NB4 (cell line): ENCODE measurements around the gene FAM193A.
"Not testable (repeated sequence)": the region's sequence is repeated elsewhere in the genome, so short reads cannot be mapped to it uniquely, and the experiment has no call there.

Source experiments
- DNase-seq: peaks from one replicate; pipeline ENCODE4 v3.0.0; 2010; ENCODE audit warnings: low read depth
- H3K4me3 ChIP-seq: one replicate; pipeline ENCODE4 v1.5.1; 2011; ENCODE audit warnings: mild to moderate bottlenecking, low read depth, low read length, moderate library complexity
- MYC ChIP-seq: IDR thresholded peaks from 2 replicates; pipeline ENCODE4 v1.6.1; 2011; ENCODE audit warnings: low read depth, low read length
- POLR2A ChIP-seq: IDR thresholded peaks from 2 replicates; pipeline ENCODE4 v1.6.1; 2011; ENCODE audit warnings: mild to moderate bottlenecking; ENCODE audit not compliant: insufficient read length; ENCODE audit errors: extremely low read depth
- TF ChIP-seq, protein P1 (sequence below): IDR thresholded peaks from 2 replicates; pipeline ENCODE4 v1.6.1; 2011; ENCODE audit warnings: low read depth, low read length
- TF ChIP-seq, protein P2 (sequence below): IDR thresholded peaks from one replicate; pipeline ENCODE4 v1.5.1; 2012; ENCODE audit warnings: low read depth, low read length

FAM193A gene

DNA sequence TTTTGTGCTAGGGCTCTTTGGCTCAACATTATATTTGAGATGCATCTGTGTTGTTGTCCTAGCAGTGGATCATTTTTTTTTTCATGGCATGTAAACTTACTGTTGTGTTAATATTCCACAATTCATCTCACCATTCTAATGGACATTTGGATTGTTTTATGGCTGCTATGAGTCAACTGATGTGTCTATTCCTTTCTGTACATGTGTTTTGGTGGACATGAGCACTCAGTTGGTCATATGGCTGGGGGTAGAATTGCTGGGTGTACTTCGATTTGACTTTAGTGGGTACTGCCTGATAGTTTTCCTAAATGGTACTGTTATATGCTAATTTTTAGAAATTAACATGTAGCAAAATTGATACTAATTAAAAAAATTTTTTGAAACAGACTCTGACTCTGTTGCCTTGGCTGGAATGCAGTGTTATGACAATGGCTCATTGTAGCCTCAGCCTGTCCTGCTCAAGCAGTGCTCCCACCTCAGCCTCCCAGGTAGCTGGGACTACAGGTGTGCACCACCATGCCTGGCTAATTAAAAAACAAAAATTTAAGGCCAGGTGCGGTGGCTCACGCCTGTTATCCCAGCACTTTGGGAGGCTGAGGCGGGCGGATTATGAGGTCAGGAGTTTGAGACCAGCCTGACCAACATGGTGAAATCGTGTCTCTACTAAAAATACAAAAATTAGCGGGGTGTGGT is 9.0 kb downstream of the FAM193A start:
- no peak overlapping the region for H3K4me3 ChIP-seq
- no peak for DNase-seq
- TF ChIP-seq POLR2A (no peak), MYC (no peak)
- TF ChIP-seq, protein P1, sequence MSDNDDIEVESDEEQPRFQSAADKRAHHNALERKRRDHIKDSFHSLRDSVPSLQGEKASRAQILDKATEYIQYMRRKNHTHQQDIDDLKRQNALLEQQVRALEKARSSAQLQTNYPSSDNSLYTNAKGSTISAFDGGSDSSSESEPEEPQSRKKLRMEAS: no peak
- TF ChIP-seq, protein P2, sequence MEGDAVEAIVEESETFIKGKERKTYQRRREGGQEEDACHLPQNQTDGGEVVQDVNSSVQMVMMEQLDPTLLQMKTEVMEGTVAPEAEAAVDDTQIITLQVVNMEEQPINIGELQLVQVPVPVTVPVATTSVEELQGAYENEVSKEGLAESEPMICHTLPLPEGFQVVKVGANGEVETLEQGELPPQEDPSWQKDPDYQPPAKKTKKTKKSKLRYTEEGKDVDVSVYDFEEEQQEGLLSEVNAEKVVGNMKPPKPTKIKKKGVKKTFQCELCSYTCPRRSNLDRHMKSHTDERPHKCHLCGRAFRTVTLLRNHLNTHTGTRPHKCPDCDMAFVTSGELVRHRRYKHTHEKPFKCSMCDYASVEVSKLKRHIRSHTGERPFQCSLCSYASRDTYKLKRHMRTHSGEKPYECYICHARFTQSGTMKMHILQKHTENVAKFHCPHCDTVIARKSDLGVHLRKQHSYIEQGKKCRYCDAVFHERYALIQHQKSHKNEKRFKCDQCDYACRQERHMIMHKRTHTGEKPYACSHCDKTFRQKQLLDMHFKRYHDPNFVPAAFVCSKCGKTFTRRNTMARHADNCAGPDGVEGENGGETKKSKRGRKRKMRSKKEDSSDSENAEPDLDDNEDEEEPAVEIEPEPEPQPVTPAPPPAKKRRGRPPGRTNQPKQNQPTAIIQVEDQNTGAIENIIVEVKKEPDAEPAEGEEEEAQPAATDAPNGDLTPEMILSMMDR: no peak

DNA sequence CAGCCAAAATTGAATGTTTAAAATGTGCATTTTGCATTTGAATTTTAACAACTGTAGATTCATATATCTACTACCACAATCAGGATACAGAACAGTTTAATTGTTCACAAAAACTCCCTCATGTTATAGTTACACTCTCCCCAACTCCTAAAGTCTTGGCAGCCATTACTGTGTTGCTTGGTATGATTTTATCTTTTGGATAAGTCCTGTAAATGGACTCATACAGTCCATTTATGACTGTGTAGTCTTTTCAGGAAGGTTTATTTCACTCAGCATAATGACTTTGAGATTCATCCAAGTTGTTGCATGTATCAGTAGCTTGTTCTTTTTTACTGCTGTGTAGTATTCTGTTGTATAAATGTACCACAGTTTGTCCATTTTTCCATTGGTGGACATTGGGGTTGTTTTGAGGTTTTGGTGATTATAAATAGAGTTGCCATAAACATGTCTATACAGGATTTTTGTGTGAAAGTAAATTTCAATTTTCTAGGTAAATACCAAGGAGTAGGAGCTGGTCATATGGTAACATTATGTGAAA is 9.9 kb downstream of the FAM193A start:
- no peak overlapping the region for H3K4me3 ChIP-seq
- TF ChIP-seq MYC: no peak
- TF ChIP-seq POLR2A: no peak
- TF ChIP-seq, protein P1: no peak
- TF ChIP-seq, protein P2: no peak
- no peak for DNase-seq

DNA sequence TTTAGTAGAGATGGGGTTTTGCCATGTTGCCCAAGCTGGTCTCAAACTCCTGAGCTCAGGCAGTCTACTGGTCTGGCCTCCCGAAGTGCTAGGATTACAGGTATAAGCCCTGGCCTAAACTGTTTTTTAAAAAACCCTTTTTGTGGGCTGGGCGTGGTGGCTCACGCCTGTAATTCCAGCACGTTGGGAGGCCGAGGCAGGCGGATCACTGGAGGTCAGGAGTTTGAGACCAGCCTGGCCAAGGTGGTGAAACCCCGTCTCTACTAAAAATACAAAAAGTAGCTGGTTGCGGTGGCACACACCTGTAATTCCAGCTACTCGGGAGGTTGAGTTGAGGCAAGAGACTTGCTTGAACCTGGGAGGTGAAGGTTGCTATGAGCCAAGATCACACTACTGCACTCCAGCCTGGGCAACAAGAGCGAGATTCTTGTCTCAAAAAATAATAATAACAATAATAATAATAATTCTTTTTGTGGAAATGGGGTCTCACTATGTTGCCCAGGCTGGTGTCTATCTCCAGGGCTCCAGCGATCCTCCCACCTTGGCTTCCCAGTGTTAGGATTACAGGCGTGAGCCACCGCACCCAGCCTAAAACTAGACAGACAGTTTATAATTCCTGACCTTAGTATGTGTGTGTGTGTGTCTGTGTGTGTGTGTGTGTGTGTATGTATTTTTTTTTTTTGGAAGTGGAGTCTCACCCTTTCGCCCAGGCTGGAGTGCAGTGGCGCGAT is 10.7 kb downstream of the FAM193A start:
- H3K4me3 ChIP-seq, DNase-seq: not testable (repeated sequence)

DNA sequence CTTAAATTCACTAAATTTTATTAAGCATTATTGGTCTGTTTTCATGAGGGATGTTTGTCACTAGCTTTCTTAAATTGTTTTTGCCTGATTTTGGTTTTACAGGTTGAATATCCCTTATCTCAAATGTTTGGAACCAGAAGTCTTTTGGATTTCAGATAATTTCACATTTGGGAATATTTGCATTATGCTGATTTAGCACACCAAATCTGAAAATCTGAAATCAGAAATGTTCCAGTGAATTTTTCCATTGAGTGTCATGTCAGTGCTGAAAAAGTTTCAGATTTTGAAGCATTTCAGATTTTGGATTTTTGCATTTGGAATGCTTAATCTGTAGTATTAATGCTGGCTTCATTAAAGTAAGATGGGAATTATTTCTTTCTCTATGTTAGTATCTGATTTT is 14.7 kb downstream of the FAM193A start:
- H3K4me3 ChIP-seq: no peak overlapping the region

DNA sequence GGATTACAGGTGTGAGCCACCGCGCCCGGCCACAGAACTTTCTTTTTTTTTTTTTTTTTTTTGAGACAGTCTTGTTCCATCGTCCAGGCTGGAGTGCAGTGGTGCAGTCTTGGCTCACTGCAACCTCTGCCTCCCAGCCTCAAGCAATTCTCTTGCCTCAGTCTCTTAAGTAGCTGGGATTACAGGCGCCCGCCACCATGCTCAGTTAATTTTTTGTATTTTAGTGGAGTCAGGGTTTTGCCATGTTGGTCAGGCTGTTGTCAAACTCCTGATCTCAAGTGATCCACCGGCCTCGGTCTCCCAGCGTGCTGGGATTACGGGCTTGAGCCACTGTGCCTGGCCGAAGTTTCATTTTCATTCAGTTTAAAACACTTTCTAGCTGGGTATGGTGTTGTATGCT is 16.4 kb downstream of the FAM193A start:
- DNase-seq: no peak
- TF ChIP-seq, protein P2: no peak
- TF ChIP-seq MYC (no peak), POLR2A (no peak)
- TF ChIP-seq, protein P1: no peak

More for the DNA sequence above, 14.7 kb downstream of the FAM193A start:
- no peak for DNase-seq
- TF ChIP-seq MYC: no peak
- TF ChIP-seq POLR2A: no peak
- TF ChIP-seq, protein P1: no peak
- TF ChIP-seq, protein P2: no peak

DNA sequence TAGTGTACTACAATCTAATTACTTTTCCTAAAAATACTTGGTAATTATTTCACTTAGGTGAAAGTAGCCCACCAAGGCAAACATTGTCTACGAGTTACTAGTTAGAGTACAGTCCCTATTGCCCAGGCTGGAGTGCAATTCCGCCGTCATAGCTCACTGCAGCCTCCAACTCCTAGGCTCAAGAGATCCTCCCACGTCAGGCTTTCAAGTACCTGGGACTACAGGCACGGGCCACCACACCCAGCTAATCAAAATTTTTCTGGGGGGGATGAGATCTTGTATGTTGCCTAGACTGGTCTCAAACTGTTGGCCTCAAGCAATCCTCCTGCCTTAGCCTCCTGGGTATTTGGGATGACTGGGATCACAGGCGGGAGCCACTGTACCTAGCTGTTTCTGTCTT is 21.9 kb downstream of the FAM193A start:
- TF ChIP-seq, protein P2: no peak
- no peak for TF ChIP-seq POLR2A
- TF ChIP-seq, protein P1: no peak
- TF ChIP-seq MYC: no peak
- H3K4me3 ChIP-seq: no peak overlapping the region
- DNase-seq: no peak

More for the DNA sequence above, 16.4 kb downstream of the FAM193A start:
- H3K4me3 ChIP-seq: no peak overlapping the region
